T-helper 1 cell (primary cell): Measurements from ENCODE around the gene RBBP5.

Source experiments
- DNase-seq, 5 donors: peaks; one replicate each; pipeline ENCODE4 v3.0.0-alpha.2; 2012 to 2020

The RBBP5 gene

DNA sequence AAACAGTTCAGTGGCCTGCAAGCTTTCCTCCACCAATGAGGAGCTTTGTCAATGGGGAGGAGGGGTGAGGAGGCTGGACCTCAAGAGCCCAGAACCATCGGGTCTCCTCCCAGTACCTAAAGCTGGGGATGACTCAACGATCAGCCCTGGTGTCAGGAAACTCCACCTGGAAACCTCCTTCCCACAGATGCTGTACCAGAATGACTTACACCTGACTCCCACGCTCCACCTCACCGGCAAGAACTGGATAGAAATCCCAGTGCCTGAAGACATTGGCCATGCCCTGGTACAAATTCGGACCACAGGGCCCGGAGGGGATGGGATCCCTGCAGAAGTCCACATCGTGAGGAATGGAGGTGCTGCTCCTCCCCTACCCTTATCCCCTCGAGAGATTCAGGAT lies 48.9 kb downstream of the RBBP5 start:
- no peak for DNase-seq

GRCh38 chr1:205072286-205072685 lies 49.5 kb downstream of the RBBP5 start:
- no peak for DNase-seq

GRCh38 chr1:205071801-205072200 lies 50.0 kb downstream of the RBBP5 start:
- DNase-seq: no peak

- no peak for DNase-seq
Observed at GRCh38 chr1:205071028-205071409, 50.8 kb downstream of the RBBP5 start.

DNA sequence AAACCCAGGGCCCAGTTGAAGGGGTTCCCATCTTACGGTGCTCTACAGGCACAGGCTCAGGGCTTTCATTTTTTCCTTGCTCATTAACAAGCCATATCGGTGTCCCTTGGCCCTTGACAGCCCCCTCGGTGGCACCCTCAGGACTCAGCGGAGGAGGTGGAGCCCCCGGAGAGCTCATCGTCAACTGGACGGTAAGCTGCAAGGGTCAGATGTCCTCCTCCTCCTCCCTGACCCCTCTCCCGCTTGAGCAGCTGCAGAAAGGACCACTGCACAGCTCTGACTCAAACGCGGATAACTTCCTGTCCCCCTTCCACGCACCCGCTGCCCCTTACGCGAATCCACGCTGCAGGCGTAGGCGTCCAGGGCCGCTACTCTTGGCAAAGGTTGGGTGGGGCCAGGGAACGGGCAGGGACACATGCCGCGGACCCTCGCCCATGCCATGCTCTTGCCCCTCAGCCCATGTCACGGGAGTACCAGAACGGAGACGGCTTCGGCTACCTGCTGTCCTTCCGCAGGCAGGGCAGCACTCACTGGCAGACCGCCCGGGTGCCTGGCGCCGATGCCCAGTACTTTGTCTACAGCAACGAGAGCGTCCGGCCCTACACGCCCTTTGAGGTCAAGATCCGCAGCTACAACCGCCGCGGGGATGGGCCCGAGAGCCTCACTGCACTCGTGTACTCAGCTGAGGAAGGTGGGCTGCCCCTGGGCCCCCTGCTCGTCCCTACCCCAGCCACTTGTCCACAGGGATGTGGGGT lies 52.2 kb downstream of the RBBP5 start:
- DNase-seq: no peak

DNA sequence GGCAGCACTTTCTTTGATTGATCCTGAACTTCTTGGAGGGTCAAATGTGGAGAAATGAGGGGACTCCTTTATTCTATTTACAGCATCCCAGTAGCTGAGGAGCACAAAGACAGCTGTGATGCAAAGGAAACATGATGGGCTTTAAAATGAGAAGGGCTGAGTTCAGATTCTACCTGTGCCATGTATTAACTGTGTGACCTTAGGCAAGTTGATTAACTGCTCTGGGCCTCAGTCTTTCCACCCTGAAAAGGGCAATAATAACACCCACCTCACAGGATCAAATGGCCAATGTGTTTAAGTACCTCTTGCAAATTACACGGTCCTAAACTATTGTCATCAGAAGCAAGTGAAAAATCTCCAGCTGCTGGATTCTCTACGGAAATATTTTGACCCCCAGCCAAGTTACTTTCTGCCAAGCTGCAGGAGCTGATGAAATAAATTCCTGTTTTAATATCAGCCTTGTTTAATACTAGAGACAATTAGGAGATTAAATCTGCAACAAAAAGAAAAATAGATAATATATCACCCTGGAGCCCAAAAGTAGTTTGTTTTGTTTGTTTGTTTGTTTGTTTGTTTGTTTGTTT lies 53.2 kb downstream of the RBBP5 start:
- DNase-seq: no peak

- no peak for DNase-seq
Observed at GRCh38 chr1:205068001-205068400, 53.8 kb downstream of the RBBP5 start.

DNA sequence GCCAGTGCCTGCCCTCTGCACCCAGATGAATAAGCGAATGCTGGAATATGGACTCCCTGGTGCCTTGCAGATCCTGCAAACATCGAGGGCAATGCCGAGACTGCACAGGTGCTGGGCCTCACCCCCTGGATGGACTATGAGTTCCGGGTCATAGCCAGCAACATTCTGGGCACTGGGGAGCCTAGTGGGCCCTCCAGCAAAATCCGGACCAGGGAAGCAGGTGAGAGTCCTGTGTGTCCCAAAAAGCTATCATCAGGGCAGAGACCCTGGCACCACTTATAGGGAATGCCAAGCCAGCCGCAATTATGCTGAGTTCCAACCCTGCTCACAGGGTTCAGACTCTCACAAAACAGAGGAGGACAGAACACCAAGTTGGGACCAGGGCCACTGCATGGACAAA lies 54.7 kb downstream of the RBBP5 start:
- no peak for DNase-seq

- no peak for DNase-seq
Observed at GRCh38 chr1:205066141-205066818, 55.5 kb downstream of the RBBP5 start.

- DNase-seq: no peak
Observed at GRCh38 chr1:205065666-205066065, 56.1 kb downstream of the RBBP5 start.

- no peak for DNase-seq
Observed at GRCh38 chr1:205064741-205065316, 56.9 kb downstream of the RBBP5 start.

GRCh38 chr1:205064301-205064700 lies 57.5 kb downstream of the RBBP5 start:
- DNase-seq: no peak

DNA sequence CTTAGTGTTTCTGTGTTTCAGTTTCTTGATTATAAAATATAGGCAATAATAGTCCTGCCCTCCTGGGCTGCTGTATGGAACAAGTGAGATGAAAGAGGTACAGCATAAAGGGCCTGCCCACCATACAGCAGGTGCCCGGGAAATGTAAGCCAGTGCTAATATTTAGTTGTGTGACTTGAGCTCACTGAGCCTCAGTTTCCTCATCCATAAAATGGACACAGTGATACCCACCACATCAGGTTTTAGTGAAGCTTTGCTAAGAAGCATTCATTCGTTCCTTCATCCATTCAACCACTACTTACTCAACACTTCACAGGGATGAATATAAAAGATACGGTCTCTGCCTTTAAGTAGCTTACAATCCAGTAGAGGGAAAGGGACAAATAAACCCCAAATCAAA lies 58.9 kb downstream of the RBBP5 start:
- DNase-seq: no peak

DNA sequence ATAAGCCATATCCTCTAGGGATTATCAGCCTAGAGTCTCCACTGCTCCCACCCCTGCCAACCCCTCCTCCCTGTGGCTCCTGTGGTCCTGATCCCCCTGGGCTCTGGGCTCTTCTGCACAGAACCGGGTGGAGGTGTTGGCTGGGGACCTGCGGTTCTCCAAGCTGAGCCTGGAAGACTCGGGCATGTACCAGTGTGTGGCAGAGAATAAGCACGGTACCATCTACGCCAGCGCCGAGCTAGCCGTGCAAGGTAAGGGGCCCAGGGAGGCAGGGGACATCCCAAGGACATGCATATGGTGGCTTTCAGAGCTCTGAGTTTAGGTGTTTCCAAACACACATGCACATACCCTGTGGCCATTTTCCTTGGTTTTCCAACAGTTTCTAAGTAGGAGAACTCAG lies 59.5 kb downstream of the RBBP5 start:
- DNase-seq: no peak

DNA sequence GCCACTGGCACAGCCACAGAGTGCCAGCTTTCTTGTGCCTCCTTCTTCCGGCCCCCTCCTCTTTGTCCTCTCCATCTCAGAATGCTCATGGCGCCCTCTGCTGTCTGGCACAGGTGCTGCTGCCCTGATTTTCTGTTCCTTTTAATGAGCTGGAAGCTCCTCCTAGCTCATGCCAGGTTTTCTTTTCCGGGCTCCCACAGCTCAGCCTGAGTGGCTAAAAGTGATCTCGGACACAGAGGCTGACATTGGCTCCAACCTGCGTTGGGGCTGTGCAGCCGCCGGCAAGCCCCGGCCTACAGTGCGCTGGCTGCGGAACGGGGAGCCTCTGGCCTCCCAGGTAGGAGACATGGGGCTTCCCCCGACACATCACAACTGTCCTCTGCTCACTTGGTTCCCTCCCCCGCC lies 60.1 kb downstream of the RBBP5 start:
- DNase-seq: peak in 4 of 5 donors; percentile 38 to 67 (median 48)

DNA sequence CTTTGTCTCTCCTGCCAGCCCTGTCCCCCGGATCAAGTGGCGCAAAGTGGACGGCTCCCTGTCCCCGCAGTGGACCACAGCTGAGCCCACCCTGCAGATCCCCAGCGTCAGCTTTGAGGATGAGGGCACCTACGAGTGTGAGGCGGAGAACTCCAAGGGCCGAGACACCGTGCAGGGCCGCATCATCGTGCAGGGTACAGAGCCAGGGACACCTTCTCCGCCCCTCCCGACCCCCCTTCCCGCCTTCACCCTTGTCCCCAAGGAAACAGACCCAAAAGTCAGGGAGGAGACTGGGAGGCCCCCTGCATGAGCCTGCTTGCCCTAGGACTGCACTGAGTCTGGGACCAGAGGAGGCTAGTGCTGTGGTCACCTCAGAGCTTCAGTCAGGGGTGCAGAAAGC lies 60.6 kb downstream of the RBBP5 start:
- DNase-seq: no peak

- no peak for DNase-seq
Observed at GRCh38 chr1:205060746-205061145, 61.0 kb downstream of the RBBP5 start.

GRCh38 chr1:205059660-205060059 lies 62.1 kb downstream of the RBBP5 start:
- DNase-seq: no peak

DNA sequence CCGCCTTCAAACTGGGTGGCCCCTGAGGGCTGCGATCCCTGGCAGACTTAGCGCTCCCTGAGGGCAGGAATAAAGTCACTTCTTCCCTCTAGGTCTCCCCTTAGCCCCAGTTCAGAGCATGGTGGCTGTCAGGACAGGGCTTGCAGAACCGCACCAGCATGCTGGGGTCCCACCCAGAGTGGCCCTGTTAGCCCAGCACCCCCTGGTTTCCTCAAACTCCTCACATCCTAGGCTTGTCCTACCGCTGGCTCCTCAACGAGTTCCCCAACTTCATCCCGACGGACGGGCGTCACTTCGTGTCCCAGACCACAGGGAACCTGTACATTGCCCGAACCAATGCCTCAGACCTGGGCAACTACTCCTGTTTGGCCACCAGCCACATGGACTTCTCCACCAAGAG lies 62.9 kb downstream of the RBBP5 start:
- no peak for DNase-seq

GRCh38 chr1:205057808-205058575 lies 63.8 kb downstream of the RBBP5 start:
- DNase-seq: no peak

- DNase-seq: no peak
Observed at GRCh38 chr1:205056956-205057568, 64.7 kb downstream of the RBBP5 start.

GRCh38 chr1:205056188-205056611 lies 65.6 kb downstream of the RBBP5 start:
- no peak for DNase-seq

GRCh38 chr1:205054013-205054412 lies 67.8 kb downstream of the RBBP5 start:
- DNase-seq: no peak
